SK-N-SH (cell line): Measurements from ENCODE around the gene BMP4. TPM values are rescaled to one million over a fixed set of nuclear protein-coding genes. Genes with fewer than 3 reads are reported as not detected.

Experiments used
- CTCF ChIA-PET: fragments of 300-600, 350-600 bp; formaldehyde crosslinking; extraction: SDS; loops from one replicate; lab custom pipeline; 2021; lab: Yijun Ruan, JAX
- POLR2A ChIA-PET: fragments of 350-600 bp; sonication (Branson Sonifier 250); formaldehyde crosslinking; extraction: SDS; loops from one replicate; lab custom pipeline; 2020; ENCODE audit warnings: antibody characterized with exemption, inconsistent platforms; lab: Yijun Ruan, JAX
- DNase-seq: peaks from one replicate; pipeline ENCODE4 v3.0.0; 2012
- H2AFZ ChIP-seq: fragments of 200-600 bp; sonication (generic); 2 replicates; pipeline ENCODE4 v1.8.1; 2016; ENCODE audit warnings: antibody characterized with exemption, mild to moderate bottlenecking, low read depth
- H3F3A ChIP-seq: fragments of 200-600 bp; sonication (generic); replicated peaks from 2 replicates; pipeline ENCODE3; 2016; ENCODE audit warnings: antibody characterized with exemption, mild to moderate bottlenecking; ENCODE audit not compliant: insufficient read depth
- H3K27ac ChIP-seq, 2 experiments: fragments of 200-500 bp in 1 of 2; fragments of 200-600 bp in 1 of 2; sonication (Bioruptor generic) in 1 of 2; sonication (generic), shearing (Covaris generic) in 1 of 2; 2 replicates each; pipeline versions ENCODE4 v1.5.1 to v1.6.1; 2014 to 2016; ENCODE audit warnings: low read depth in 2 of 2, inconsistent platforms in 1 of 2, low read length in 1 of 2, mild to moderate bottlenecking in 1 of 2, mixed read lengths in 1 of 2
- H3K27me3 ChIP-seq: fragments of 200-600 bp; sonication (generic), shearing (Covaris generic); 2 replicates; pipeline ENCODE4 v1.6.1; 2016; ENCODE audit warnings: mixed run types; ENCODE audit not compliant: insufficient read depth
- H3K36me3 ChIP-seq, 2 experiments: fragments of 200-500 bp in 1 of 2; fragments of 200-600 bp in 1 of 2; sonication (Bioruptor generic) in 1 of 2; sonication (generic) in 1 of 2; replicated peaks in 1 of 2; 2 replicates each; pipeline versions ENCODE3 to v1.5.1; 2014 to 2016; ENCODE audit warnings: low read length in 1 of 2, mild to moderate bottlenecking in 1 of 2; ENCODE audit not compliant: insufficient read depth in 2 of 2, control insufficient read depth in 1 of 2
- H3K4me1 ChIP-seq, 2 experiments: fragments of 200-500 bp in 1 of 2; fragments of 200-600 bp in 1 of 2; sonication (Bioruptor generic) in 1 of 2; sonication (generic), shearing (Covaris generic) in 1 of 2; 2 replicates each; pipeline versions ENCODE4 v1.5.1 to v1.6.1; 2014 to 2016; ENCODE audit warnings: low read depth in 1 of 2, low read length in 1 of 2, mixed run types in 1 of 2; ENCODE audit not compliant: insufficient read depth in 2 of 2, control insufficient read depth in 1 of 2
- H3K4me2 ChIP-seq: fragments of 200-600 bp; sonication (generic), shearing (Covaris generic); 2 replicates; pipeline ENCODE4 v1.6.1; 2017; ENCODE audit warnings: mixed run types
- H3K4me3 ChIP-seq, 2 experiments: fragments of 200-500 bp in 1 of 2; fragments of 200-600 bp in 1 of 2; sonication (Bioruptor generic) in 1 of 2; sonication (generic), shearing (Covaris generic) in 1 of 2; 2 replicates each; pipeline versions ENCODE4 v1.5.1 to v1.8.1; 2014 to 2016; ENCODE audit warnings: low read depth in 2 of 2, inconsistent platforms in 1 of 2, low read length in 1 of 2, mild to moderate bottlenecking in 1 of 2, mixed read lengths in 1 of 2, moderate library complexity in 1 of 2
- H3K79me2 ChIP-seq: fragments of 200-600 bp; sonication (generic); 2 replicates; pipeline ENCODE4 v1.8.1; 2017; ENCODE audit warnings: mild to moderate bottlenecking; ENCODE audit not compliant: insufficient read depth
- H3K9ac ChIP-seq: fragments of 200-600 bp; sonication (generic); 2 replicates; pipeline ENCODE4 v1.6.1; 2017; ENCODE audit warnings: mixed run types
- H3K9me2 ChIP-seq: fragments of 200-600 bp; sonication (generic); 2 replicates; pipeline ENCODE4 v1.6.1; 2017; ENCODE audit warnings: mixed run types
- H3K9me3 ChIP-seq: fragments of 200-600 bp; sonication (generic); 2 replicates; pipeline ENCODE4 v1.6.1; 2017; ENCODE audit warnings: mixed run types, mild to moderate bottlenecking, moderate library complexity
- H4K20me1 ChIP-seq: fragments of 200-600 bp; sonication (generic); 2 replicates; pipeline ENCODE4 v1.6.1; 2017; ENCODE audit warnings: mild to moderate bottlenecking, mixed run types; ENCODE audit not compliant: insufficient read depth
- CHD2 ChIP-seq: fragments of 150-350 bp; IDR thresholded peaks from 2 replicates; pipeline ENCODE4 v1.6.1; 2018; ENCODE audit warnings: low read length; ENCODE audit not compliant: partially characterized antibody
- EZH2phosphoT487 ChIP-seq: fragments of 200-600 bp; sonication (generic); IDR thresholded peaks from 2 replicates; pipeline ENCODE4 v1.6.1; 2017; ENCODE audit warnings: low read depth, mixed run types, mild to moderate bottlenecking, antibody characterized with exemption, moderate library complexity, borderline replicate concordance
- FOXJ3 ChIP-seq: sonication (generic); formaldehyde crosslinking; IDR thresholded peaks from 2 replicates; pipeline ENCODE4 v1.5.1; 2020; ENCODE audit warnings: mild to moderate bottlenecking, missing genetic modification reagents
- FOXM1 ChIP-seq: IDR thresholded peaks from 2 replicates; pipeline ENCODE4 v1.4.0; 2012; ENCODE audit warnings: low read depth, mild to moderate bottlenecking
- GABPA ChIP-seq: IDR thresholded peaks from 2 replicates; pipeline ENCODE4 v1.4.0; 2012; ENCODE audit warnings: low read depth, mild to moderate bottlenecking
- GATA2 ChIP-seq: sonication (generic); formaldehyde crosslinking; IDR thresholded peaks from 2 replicates; pipeline ENCODE4 v1.5.0; 2020; ENCODE audit warnings: mild to moderate bottlenecking, missing genetic modification reagents
- MXI1 ChIP-seq: IDR thresholded peaks from 2 replicates; pipeline ENCODE4 v1.6.1; 2012; ENCODE audit warnings: mild to moderate bottlenecking, low read depth, low read length, improper control_type of control experiment
- NFIC ChIP-seq: IDR thresholded peaks from 2 replicates; pipeline ENCODE4 v1.4.0; 2012; ENCODE audit warnings: borderline replicate concordance
- RAD21 ChIP-seq: IDR thresholded peaks from 2 replicates; pipeline ENCODE4 v1.6.1; 2012; ENCODE audit warnings: mild to moderate bottlenecking, low read length
- RXRA ChIP-seq: IDR thresholded peaks from 2 replicates; pipeline ENCODE4 v1.4.0; 2012; ENCODE audit warnings: low read depth, mild to moderate bottlenecking, borderline replicate concordance
- TAF1 ChIP-seq: IDR thresholded peaks from 2 replicates; pipeline ENCODE4 v1.6.1; 2012; ENCODE audit warnings: low read depth, mild to moderate bottlenecking, low read length, moderate library complexity, borderline replicate concordance
- TCF12 ChIP-seq: IDR thresholded peaks from 2 replicates; pipeline ENCODE4 v1.4.0; 2012
- WGBS: methylation state at CpG from one replicate; pipeline ENCODE4 v1.1.6; 2017; ENCODE audit warnings: low lambda C conversion rate; 5-methylcytosine and 5-hydroxymethylcytosine counted together
- polyA plus RNA-seq, 3 experiments: library from polyadenylated mRNA; depleted of rRNA; stranded (reverse); fragments of >200 nt; gene quantifications; 2 replicates each; pipeline ENCODE4 v1.2.3, GENCODE V29; 2012
- TF ChIP-seq, protein P1 (sequence below): fragments of 150-350 bp; IDR thresholded peaks from 2 replicates; pipeline ENCODE4 v1.6.1; 2017; ENCODE audit warnings: antibody characterized with exemption, low read length, low read depth, borderline replicate concordance
- TF ChIP-seq, protein P2 (sequence below): IDR thresholded peaks from 2 replicates; pipeline ENCODE4 v1.4.0; 2012; ENCODE audit warnings: low read depth

The BMP4 gene
- polyA plus RNA-seq, 1 of the 3 experiments (the other 2 are of a cell fraction) = not detected

GRCh38 chr14:53999061-53999488 lies 42.5 kb upstream of the BMP4 start:
- Histone ChIP-seq H3K36me3 (no peaks in the 10 kb centered on the region), H3K4me2 (no peak overlapping the region), H3K9ac (no peak overlapping the region), H3K27ac (no peak overlapping the region), H3K9me3 (no peaks in the 10 kb centered on the region), H3K79me2 (no peaks in the 10 kb centered on the region), H2AFZ (no peak overlapping the region), H3K9me2 (no peaks in the 10 kb centered on the region), H3K27me3 (no peaks in the 10 kb centered on the region; the same call in 1 of the 2 replicates), H3K4me3 (no peak overlapping the region), H3K4me1 (no peaks in the 10 kb centered on the region; a peak in 1 of 4 replicates), H3F3A (no peaks in the 10 kb centered on the region), H4K20me1 (no peaks in the 10 kb centered on the region)
- POLR2A ChIA-PET = no interaction called here
- CTCF ChIA-PET = no interaction called here
- DNase-seq = no peak
- 13% methylated on average over 5 of the region's 5 CpGs for WGBS
- TF ChIP-seq MXI1 (no peak), NFIC (no peak), TCF12 (no peak), FOXJ3 (no peak), TAF1 (no peak), RXRA (no peak), RAD21 (no peak), FOXM1 (no peak), GABPA (no peak), GATA2 (CRISPR knock-in tag) (no peak)
- TF ChIP-seq, protein P1, sequence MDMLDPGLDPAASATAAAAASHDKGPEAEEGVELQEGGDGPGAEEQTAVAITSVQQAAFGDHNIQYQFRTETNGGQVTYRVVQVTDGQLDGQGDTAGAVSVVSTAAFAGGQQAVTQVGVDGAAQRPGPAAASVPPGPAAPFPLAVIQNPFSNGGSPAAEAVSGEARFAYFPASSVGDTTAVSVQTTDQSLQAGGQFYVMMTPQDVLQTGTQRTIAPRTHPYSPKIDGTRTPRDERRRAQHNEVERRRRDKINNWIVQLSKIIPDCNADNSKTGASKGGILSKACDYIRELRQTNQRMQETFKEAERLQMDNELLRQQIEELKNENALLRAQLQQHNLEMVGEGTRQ = no peak
- TF ChIP-seq, protein P2, sequence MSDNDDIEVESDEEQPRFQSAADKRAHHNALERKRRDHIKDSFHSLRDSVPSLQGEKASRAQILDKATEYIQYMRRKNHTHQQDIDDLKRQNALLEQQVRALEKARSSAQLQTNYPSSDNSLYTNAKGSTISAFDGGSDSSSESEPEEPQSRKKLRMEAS = no peak

GRCh38 chr14:53996041-53996440 lies 39.4 kb upstream of the BMP4 start:
- H3K4me1 ChIP-seq = no peaks in the 10 kb centered on the region; a peak in 1 of 4 replicates
- DNase-seq = no peak
- WGBS = 8% methylated on average over 1 of the region's 1 CpG
- H3K36me3 ChIP-seq = no peaks in the 10 kb centered on the region
- no peak overlapping the region for H3K9ac ChIP-seq
- CTCF ChIA-PET = interaction anchor here (1.0 kb wide), 1 partner anchor 352 kb away, joined by 3 read pairs; no protein-coding TSS in a partner anchor
- H2AFZ ChIP-seq = no peak overlapping the region
- H3K4me2 ChIP-seq = no peak overlapping the region
- no peak overlapping the region for H3K27ac ChIP-seq
- H4K20me1 ChIP-seq = no peaks in the 10 kb centered on the region
- no peaks in the 10 kb centered on the region for H3F3A ChIP-seq
- H3K27me3 ChIP-seq = peaks cover 5% of the 10 kb centered on the region; the same call in 1 of the 2 replicates
- POLR2A ChIA-PET = no interaction called here
- no peak overlapping the region for H3K4me3 ChIP-seq
- H3K9me3 ChIP-seq = no peaks in the 10 kb centered on the region
- no peaks in the 10 kb centered on the region for H3K9me2 ChIP-seq
- no peaks in the 10 kb centered on the region for H3K79me2 ChIP-seq
- TF ChIP-seq GABPA (no peak), FOXJ3 (no peak), CHD2 (no peak), EZH2phosphoT487 (no peak)
